ENCODE measurements around the gene HMGA1. TPM values are rescaled to one million over a fixed set of nuclear protein-coding genes. Genes with fewer than 3 reads are reported as not detected.

The HMGA1 gene
- polyA plus RNA-seq, 1 donor: 208 TPM

GRCh38 chr6:34295721-34296120 lies 59.0 kb downstream of the HMGA1 start:
- H3K36me3 ChIP-seq (ENCODE audit: control insufficient read depth, insufficient read depth, low read length): peaks cover 19% of the 10 kb centered on the region
- no CpG with 5 or more reads among the region's 3 CpGs for WGBS (ENCODE audit: insufficient coverage, low lambda C conversion rate)
- H3K27me3 ChIP-seq (ENCODE audit: control insufficient read depth, insufficient read depth, low read length): no peaks in the 10 kb centered on the region
- H3K4me3 ChIP-seq (ENCODE audit: low read length): no peak overlapping the region
- H3K4me1 ChIP-seq (ENCODE audit: control insufficient read depth, insufficient read depth, low read length): no peaks in the 10 kb centered on the region
- DNase-seq: no peak
- no peak overlapping the region for H3K27ac ChIP-seq (ENCODE audit: low read length)
- H3K9me3 ChIP-seq (ENCODE audit: control insufficient read depth, low read depth, low read length): no peaks in the 10 kb centered on the region

Other genes starting within 250 kb of the HMGA1 start
- 0.46 TPM for gene GRM4, start 90.8 kb upstream of the HMGA1 start, polyA plus RNA-seq
- gene SMIM29, start 12.1 kb downstream of the HMGA1 start, polyA plus RNA-seq: 10.1 TPM
- gene NUDT3, start 155.8 kb downstream of the HMGA1 start, polyA plus RNA-seq: 13.5 TPM
- 2,184 TPM for gene RPS10, start 189.2 kb downstream of the HMGA1 start, polyA plus RNA-seq
- 0.33 TPM for gene PACSIN1, start 229.2 kb downstream of the HMGA1 start, polyA plus RNA-seq